Measurements from ENCODE around the gene SERPINB3. TPM values are rescaled to one million over a fixed set of nuclear protein-coding genes. Genes with fewer than 3 reads are reported as not detected.

Gene SERPINB3
- total and polyA plus RNA-seq, 2 of the 8 experiments (the other 6 are each of a cell fraction or from before 2014, with no cell fraction given): 0.17 to 0.18 TPM

- no peak for TF ChIP-seq NANOG (IDR thresholded peaks at IDR 0.05; ENCODE audit: insufficient read depth, low read depth, low read length, poor library complexity, severe bottlenecking)
- TF ChIP-seq SIX5 (IDR thresholded peaks at IDR 0.05; ENCODE audit: low read depth, low read length): no peak
- no peak for TF ChIP-seq SIRT6 (IDR thresholded peaks at IDR 0.05; ENCODE audit: low read length)
- no peak for TF ChIP-seq POLR2AphosphoS5 (IDR thresholded peaks at IDR 0.05; ENCODE audit: low read depth, low read length)
- no peak for TF ChIP-seq TAF1 (IDR thresholded peaks at IDR 0.05; ENCODE audit: low read depth, low read length)
- TF ChIP-seq CEBPB (IDR thresholded peaks at IDR 0.05; ENCODE audit: low read depth, low read length): no peak
- no peak for TF ChIP-seq CBX8 (IDR thresholded peaks at IDR 0.05; ENCODE audit: borderline replicate concordance, low read depth, low read length)
These were observed 27.4 kb upstream of the SERPINB3 start (continued) for GRCh38 chr18:63689064-63689463.
